Mesenchymal stem cell (in vitro differentiated cells and primary cell): Measurements from ENCODE around the gene CCDC174.

Experiments used
- DNase-seq: peaks from one replicate; pipeline ENCODE4 v3.0.0-alpha.2; 2013
- H2AFZ ChIP-seq: one replicate; pipeline ENCODE4 v1.6.1; 2013; ENCODE audit warnings: low read depth, mild to moderate bottlenecking, control low read depth, inconsistent platforms, low read length, moderate library complexity
- H2AK5ac ChIP-seq: 2 replicates; pipeline ENCODE4 v1.6.1; 2013; ENCODE audit warnings: low read length, moderate library complexity, mild to moderate bottlenecking, inconsistent platforms; ENCODE audit not compliant: severe bottlenecking
- H2BK120ac ChIP-seq: one replicate; pipeline ENCODE4 v1.6.1; 2013; ENCODE audit warnings: low read depth, mild to moderate bottlenecking, inconsistent platforms, low read length, moderate library complexity
- H2BK12ac ChIP-seq, 2 experiments: one replicate each; pipeline ENCODE4 v1.6.1; 2013; ENCODE audit warnings: inconsistent platforms in 2 of 2, low read length in 2 of 2, mild to moderate bottlenecking in 2 of 2, moderate library complexity in 2 of 2, control low read depth in 1 of 2
- H2BK15ac ChIP-seq: one replicate; pipeline ENCODE4 v1.6.1; 2013; ENCODE audit warnings: mild to moderate bottlenecking, low read depth, inconsistent platforms; ENCODE audit not compliant: poor library complexity, severe bottlenecking
- H2BK5ac ChIP-seq: 2 replicates; pipeline ENCODE4 v1.6.1; 2013; ENCODE audit warnings: low read depth, mild to moderate bottlenecking, low read length, control low read depth, inconsistent platforms; ENCODE audit not compliant: poor library complexity, severe bottlenecking
- H3K14ac ChIP-seq, 2 experiments: one replicate each; pipeline ENCODE4 v1.6.1; 2013; ENCODE audit warnings: inconsistent platforms in 2 of 2, low read length in 2 of 2, control low read depth in 1 of 2, mild to moderate bottlenecking in 1 of 2, moderate library complexity in 1 of 2
- H3K18ac ChIP-seq, 2 experiments: one replicate each; pipeline ENCODE4 v1.6.1; 2013; ENCODE audit warnings: inconsistent platforms in 2 of 2, low read length in 2 of 2, control low read depth in 1 of 2, low read depth in 1 of 2, mild to moderate bottlenecking in 1 of 2
- H3K23ac ChIP-seq, 2 experiments: one replicate each; pipeline ENCODE4 v1.6.1; 2013; ENCODE audit warnings: inconsistent platforms in 2 of 2, low read length in 2 of 2, mild to moderate bottlenecking in 2 of 2, moderate library complexity in 2 of 2, control low read depth in 1 of 2
- H3K27ac ChIP-seq: 2 replicates; pipeline ENCODE4 v1.5.1; 2013; ENCODE audit warnings: mild to moderate bottlenecking, moderate library complexity, low read length, control low read depth, inconsistent platforms; ENCODE audit not compliant: poor library complexity, severe bottlenecking
- H3K27me3 ChIP-seq, 2 experiments: 2 replicates each; pipeline versions ENCODE4 v1.6.1 to v1.7.0; 2013; ENCODE audit warnings: low read length in 2 of 2, mild to moderate bottlenecking in 2 of 2, moderate library complexity in 2 of 2, control low read depth in 1 of 2, inconsistent platforms in 1 of 2; ENCODE audit not compliant: control insufficient read depth in 1 of 2, insufficient read depth in 1 of 2
- H3K36me3 ChIP-seq, 2 experiments: 2 replicates each; pipeline versions ENCODE4 v1.6.1 to v1.7.0; 2013; ENCODE audit warnings: low read length in 2 of 2, control low read depth in 1 of 2, inconsistent platforms in 1 of 2, low read depth in 1 of 2, mild to moderate bottlenecking in 1 of 2; ENCODE audit not compliant: insufficient read depth in 2 of 2, control insufficient read depth in 1 of 2
- H3K4ac ChIP-seq, 2 experiments: one replicate each; pipeline ENCODE4 v1.6.1; 2013; ENCODE audit warnings: inconsistent platforms in 2 of 2, low read length in 2 of 2, mild to moderate bottlenecking in 2 of 2, moderate library complexity in 2 of 2, control low read depth in 1 of 2, low read depth in 1 of 2
- H3K4me1 ChIP-seq: 2 replicates; pipeline ENCODE4 v1.6.1; 2013; ENCODE audit warnings: low read depth, low read length, control low read depth; ENCODE audit not compliant: control insufficient read depth, insufficient read depth
- H3K4me2 ChIP-seq: 2 replicates; pipeline ENCODE4 v1.6.1; 2013; ENCODE audit warnings: low read length, mild to moderate bottlenecking, inconsistent platforms; ENCODE audit not compliant: poor library complexity, severe bottlenecking
- H3K4me3 ChIP-seq, 2 experiments: 2 replicates each; pipeline versions ENCODE4 v1.5.1 to v1.7.0; 2013; ENCODE audit warnings: low read length in 2 of 2, mild to moderate bottlenecking in 2 of 2, control low read depth in 1 of 2, low read depth in 1 of 2; ENCODE audit not compliant: insufficient read depth in 1 of 2
- H3K79me1 ChIP-seq: replicated peaks from 2 replicates; pipeline ENCODE4 v1.6.1; 2013; ENCODE audit warnings: mild to moderate bottlenecking, control low read depth, low read length, inconsistent platforms; ENCODE audit not compliant: poor library complexity, severe bottlenecking
- H3K9ac ChIP-seq: 2 replicates; pipeline ENCODE4 v1.7.0; 2013; ENCODE audit warnings: mild to moderate bottlenecking, low read length, moderate library complexity
- H3K9me3 ChIP-seq: 2 replicates; pipeline ENCODE4 v1.7.0; 2013; ENCODE audit warnings: mild to moderate bottlenecking, low read length; ENCODE audit not compliant: control insufficient read depth
- H4K8ac ChIP-seq: one replicate; pipeline ENCODE4 v1.6.1; 2013; ENCODE audit warnings: inconsistent platforms, mild to moderate bottlenecking, low read length, moderate library complexity
- H4K91ac ChIP-seq: one replicate; pipeline ENCODE4 v1.6.1; 2013; ENCODE audit warnings: mild to moderate bottlenecking, low read length, inconsistent platforms
- WGBS: methylation state at CpG from one replicate; pipeline ENCODE4 v1.1.7; 2013; ENCODE audit warnings: mixed read lengths; 5-methylcytosine and 5-hydroxymethylcytosine counted together

Gene CCDC174

GRCh38 chr3:14646131-14646573, 5.4 kb upstream of the CCDC174 start:
- H3K27me3 ChIP-seq = peaks cover 24 to 33% of the 10 kb centered on the region in 2 experiments
- H2AK5ac ChIP-seq = no peak overlapping the region
- H4K91ac ChIP-seq = no peak overlapping the region
- H3K14ac ChIP-seq = no peak overlapping the region
- no peak overlapping the region for H2BK15ac ChIP-seq
- H3K18ac ChIP-seq = no peak overlapping the region
- H3K27ac ChIP-seq = no peak overlapping the region
- WGBS = 92% methylated on average over 6 of the region's 6 CpGs
- H3K4me2 ChIP-seq = no peak overlapping the region
- H2BK5ac ChIP-seq = no peak overlapping the region
- H3K23ac ChIP-seq = no peak overlapping the region
- peaks cover 3% of the 10 kb centered on the region for H3K4me1 ChIP-seq
- DNase-seq = no peak
- no peak overlapping the region for H3K9ac ChIP-seq
- no peaks in the 10 kb centered on the region for H3K9me3 ChIP-seq
- no peaks in the 10 kb centered on the region for H3K36me3 ChIP-seq
- no peak overlapping the region for H3K4ac ChIP-seq
- no peak overlapping the region for H4K8ac ChIP-seq
- no peak overlapping the region for H2AFZ ChIP-seq
- no peak overlapping the region for H2BK120ac ChIP-seq
- no peak overlapping the region for H2BK12ac ChIP-seq
- H3K4me3 ChIP-seq = no peak overlapping the region
- peaks cover 2% of the 10 kb centered on the region for H3K79me1 ChIP-seq

DNA sequence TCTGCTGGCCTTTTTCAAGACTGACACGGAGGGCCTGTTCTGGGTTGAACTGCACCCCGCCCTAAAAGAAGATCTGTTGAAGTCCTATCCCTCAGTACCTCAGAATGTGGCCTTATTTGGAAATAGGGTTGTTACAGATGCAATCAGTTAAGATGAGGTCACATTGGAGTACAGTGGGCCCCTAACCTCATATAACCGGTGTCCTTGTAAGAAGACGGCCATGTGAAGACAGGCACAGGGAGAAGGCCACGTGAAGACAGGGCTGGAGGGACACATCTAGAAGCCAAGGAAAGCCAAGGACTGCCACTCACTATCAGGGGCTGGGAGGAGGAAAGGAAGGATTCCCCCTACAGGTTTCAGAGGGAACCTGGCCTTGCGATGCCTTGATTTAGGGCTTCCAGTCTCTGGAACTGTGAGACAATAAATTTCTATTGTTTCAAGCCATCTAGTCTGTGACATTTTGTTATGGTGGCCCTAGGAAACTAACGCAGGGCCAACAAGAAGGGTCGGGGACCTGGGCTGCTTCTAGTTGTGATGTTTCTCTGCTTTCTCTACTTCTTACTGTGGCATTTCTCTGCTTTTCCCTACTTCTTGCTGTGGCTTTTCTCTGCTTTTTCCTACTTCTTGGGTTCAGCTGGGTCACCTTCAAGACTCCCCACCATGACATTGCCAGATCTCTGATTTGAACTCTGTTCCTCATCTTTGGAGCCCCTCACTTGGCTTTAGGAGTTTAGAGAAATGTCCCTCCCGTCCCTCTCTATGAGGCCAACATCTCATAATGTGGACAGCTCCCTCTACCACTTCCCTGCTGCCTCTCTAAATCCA, 4.8 kb upstream of the CCDC174 start:
- Histone ChIP-seq H3K36me3 (no peaks in the 10 kb centered on the region), H3K27me3 (peaks cover 19 to 27% of the 10 kb centered on the region in 2 experiments), H3K23ac (no peak overlapping the region), H3K4me3 (no peak overlapping the region), H2BK5ac (no peak overlapping the region), H3K4me2 (no peak overlapping the region), H2AK5ac (no peak overlapping the region), H3K18ac (no peak overlapping the region), H2BK120ac (no peak overlapping the region), H2BK12ac (no peak overlapping the region), H2AFZ (no peak overlapping the region), H4K91ac (no peak overlapping the region), H3K4ac (no peak overlapping the region), H3K9ac (no peak overlapping the region), H4K8ac (no peak overlapping the region), H3K9me3 (no peaks in the 10 kb centered on the region), H3K4me1 (peaks cover 2% of the 10 kb centered on the region), H2BK15ac (no peak overlapping the region), H3K79me1 (peaks cover 2% of the 10 kb centered on the region), H3K14ac (no peak overlapping the region), H3K27ac (no peak overlapping the region)
- DNase-seq = no peak
- 68% methylated on average over 9 of the region's 9 CpGs for WGBS

DNA sequence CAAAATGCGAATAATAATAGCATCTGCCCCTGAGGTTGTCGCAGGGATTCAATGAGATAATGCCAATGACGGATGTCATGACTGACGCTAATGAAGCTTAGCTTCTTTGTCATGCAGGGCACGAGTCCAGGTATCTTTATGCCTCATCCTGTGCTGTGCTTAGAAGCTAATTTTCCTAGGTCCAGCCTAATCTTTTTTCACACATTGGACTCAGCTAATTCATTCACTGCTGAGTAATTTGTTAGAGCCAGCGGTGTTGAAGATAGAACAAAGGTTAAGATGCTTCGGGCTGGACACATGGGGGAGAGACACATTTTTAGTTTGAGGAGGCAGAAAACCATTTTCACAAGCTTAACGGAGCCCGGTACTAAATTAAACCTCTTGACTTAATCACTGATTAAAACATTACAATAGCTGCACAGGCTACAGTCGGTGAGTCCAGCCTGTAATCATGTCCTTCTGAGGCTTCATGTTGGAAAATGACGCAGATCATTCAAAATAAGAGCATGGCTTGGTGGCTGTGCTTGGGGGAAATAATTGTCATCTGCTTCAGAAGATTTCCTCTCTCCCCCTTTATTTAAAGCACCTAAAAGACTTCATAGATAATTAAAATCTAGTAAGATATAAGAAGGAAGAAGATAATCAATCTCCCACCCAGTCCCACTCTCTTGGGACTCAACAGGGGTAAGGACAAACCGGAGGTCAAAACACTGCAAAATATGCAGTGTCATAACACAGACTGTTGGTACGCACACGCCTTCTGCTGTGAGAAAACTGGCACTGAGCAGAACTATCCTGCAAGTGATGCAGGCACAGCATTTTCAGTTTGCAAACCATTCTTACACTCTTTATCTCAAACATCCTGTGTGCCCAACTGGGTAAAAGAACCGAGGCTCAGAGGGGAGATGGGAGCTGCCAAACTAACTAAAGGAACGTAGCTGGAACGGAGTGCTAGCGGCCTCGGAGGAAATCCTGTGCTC, 3.3 kb upstream of the CCDC174 start:
- 91% methylated on average over 17 of the region's 19 CpGs for WGBS
- no peak overlapping the region for H2BK5ac ChIP-seq
- H3K36me3 ChIP-seq = no peaks in the 10 kb centered on the region
- H2BK15ac ChIP-seq = no peak overlapping the region
- DNase-seq = no peak
- H3K4me1 ChIP-seq = peaks cover 4% of the 10 kb centered on the region
- no peak overlapping the region for H4K8ac ChIP-seq
- H3K18ac ChIP-seq = no peak overlapping the region
- peaks cover 5% of the 10 kb centered on the region for H3K79me1 ChIP-seq
- H2BK120ac ChIP-seq = no peak overlapping the region
- H3K4me2 ChIP-seq = no peak overlapping the region
- H4K91ac ChIP-seq = no peak overlapping the region
- H3K9ac ChIP-seq = no peak overlapping the region
- H3K4me3 ChIP-seq = no peak overlapping the region
- H3K14ac ChIP-seq = no peak overlapping the region
- no peak overlapping the region for H3K4ac ChIP-seq
- no peak overlapping the region for H3K23ac ChIP-seq
- no peak overlapping the region for H2BK12ac ChIP-seq
- H2AFZ ChIP-seq = no peak overlapping the region
- H3K27ac ChIP-seq = no peak overlapping the region
- H2AK5ac ChIP-seq = no peak overlapping the region
- H3K27me3 ChIP-seq = peaks cover 4 to 12% of the 10 kb centered on the region in 2 experiments
- no peaks in the 10 kb centered on the region for H3K9me3 ChIP-seq

DNA sequence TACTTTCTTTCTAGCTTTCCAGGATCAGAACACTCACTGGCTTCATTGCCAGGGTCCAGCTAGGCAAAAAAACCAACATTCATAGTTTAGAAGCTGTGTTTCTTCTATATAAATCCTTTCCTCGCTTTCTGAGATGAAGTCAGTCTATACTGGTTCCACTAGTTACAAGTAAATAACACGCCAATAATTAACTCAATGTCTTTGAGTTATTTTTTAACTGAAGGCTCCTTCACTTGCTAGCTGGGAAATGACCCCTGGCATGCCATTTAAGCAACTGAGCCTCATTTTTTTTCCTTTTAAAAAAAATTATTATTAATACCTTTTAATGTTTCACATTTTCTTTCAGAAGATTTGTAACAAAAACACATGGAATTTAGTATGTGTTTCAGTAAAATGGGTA, 2.1 kb upstream of the CCDC174 start:
- Histone ChIP-seq H3K9me3 (no peaks in the 10 kb centered on the region), H2BK15ac (no peak overlapping the region), H2BK12ac (no peak overlapping the region), H4K8ac (no peak overlapping the region), H4K91ac (no peak overlapping the region), H2BK120ac (no peak overlapping the region), H3K18ac (no peak overlapping the region), H3K23ac (no peak overlapping the region), H3K4ac (no peak overlapping the region), H3K4me2 (no peak overlapping the region), H3K14ac (no peak overlapping the region), H3K4me3 (no peak overlapping the region), H3K4me1 (peaks cover 4% of the 10 kb centered on the region), H3K36me3 (peaks cover 0 to 2% of the 10 kb centered on the region in 2 experiments), H3K9ac (no peak overlapping the region), H2AK5ac (no peak overlapping the region), H2AFZ (no peak overlapping the region), H3K27ac (no peak overlapping the region), H3K27me3 (peaks cover 0 to 4% of the 10 kb centered on the region in 2 experiments), H2BK5ac (no peak overlapping the region), H3K79me1 (peaks cover 5% of the 10 kb centered on the region)
- 93% methylated on average over 2 of the region's 2 CpGs for WGBS
- DNase-seq = no peak
